ENCODE measurements around the gene SORBS2. TPM values are rescaled to one million over a fixed set of nuclear protein-coding genes. Genes with fewer than 3 reads are reported as not detected.

Gene SORBS2
- polyA plus RNA-seq, 2 of the 4 experiments (the other 2 are of a cell fraction): 0.23 to 0.90 TPM

DNA sequence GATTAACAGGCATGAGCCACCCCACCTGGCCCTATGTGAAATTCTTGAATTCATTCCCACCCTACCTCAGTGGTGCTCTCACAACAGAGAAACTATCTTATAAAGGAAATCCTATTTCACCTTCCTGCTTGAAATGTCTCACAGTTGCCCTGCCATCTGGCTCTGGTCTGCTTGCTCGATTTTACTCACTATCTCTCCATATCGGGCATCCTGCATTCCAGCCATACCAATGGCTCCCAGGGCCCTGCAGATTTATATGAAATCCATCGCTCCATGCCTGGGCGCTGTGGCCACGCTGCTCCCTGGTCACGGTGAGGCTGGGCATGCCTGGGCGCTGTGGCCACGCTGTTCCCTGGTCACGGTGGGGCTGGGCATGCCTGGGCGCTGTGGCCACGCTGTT lies 15.8 kb downstream of the SORBS2 start (continued):
- TF ChIP-seq RCOR1 (IDR thresholded peaks at IDR 0.05; ENCODE audit: low read depth, low read length): no peak

DNA sequence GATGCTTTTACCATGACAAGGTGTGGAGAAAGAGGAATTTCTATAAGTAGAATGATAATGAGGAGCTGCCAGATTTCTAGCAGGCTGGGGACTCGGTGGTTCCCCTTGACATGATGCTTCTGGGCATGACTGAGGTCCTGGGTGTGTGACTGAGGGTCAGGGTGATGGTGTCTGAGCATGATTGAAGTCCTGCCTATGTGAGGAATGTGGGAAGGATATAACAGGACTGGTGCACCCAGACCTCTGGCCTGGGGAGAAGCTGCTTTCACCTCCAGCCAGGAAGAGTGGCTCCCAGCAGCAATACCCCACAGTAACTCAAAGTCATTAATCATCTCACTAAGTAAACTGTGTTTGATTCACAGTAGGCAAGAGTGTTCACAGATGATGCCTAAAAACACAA lies 17.4 kb downstream of the SORBS2 start:
- Histone ChIP-seq H3K4me2 (peak overlapping the region; percentile 25; the same call in 1 of the 3 replicates), H3K9me3 (no peaks in the 10 kb centered on the region), H3K27ac (no peak overlapping the region), H3K4me3 (no peak overlapping the region), H3K4me1 (peaks cover 22% of the 10 kb centered on the region; the same call in 2 of the 3 replicates)
- POLR2A ChIA-PET: no interaction called here
- 0% methylated on average over 1 of the region's 1 CpG for WGBS (ENCODE audit: missing lambda C conversion rate)
- CTCF ChIA-PET: no interaction called here
- no peak for FAIRE-seq
- TF ChIP-seq, protein P1, sequence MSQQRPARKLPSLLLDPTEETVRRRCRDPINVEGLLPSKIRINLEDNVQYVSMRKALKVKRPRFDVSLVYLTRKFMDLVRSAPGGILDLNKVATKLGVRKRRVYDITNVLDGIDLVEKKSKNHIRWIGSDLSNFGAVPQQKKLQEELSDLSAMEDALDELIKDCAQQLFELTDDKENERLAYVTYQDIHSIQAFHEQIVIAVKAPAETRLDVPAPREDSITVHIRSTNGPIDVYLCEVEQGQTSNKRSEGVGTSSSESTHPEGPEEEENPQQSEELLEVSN (IDR thresholded peaks at IDR 0.05; ENCODE audit: borderline replicate concordance, low read depth): no peak
- no peak for TF ChIP-seq ZSCAN20 (CRISPR knock-in tag; IDR thresholded peaks at IDR 0.05)
- TF ChIP-seq, protein P2, sequence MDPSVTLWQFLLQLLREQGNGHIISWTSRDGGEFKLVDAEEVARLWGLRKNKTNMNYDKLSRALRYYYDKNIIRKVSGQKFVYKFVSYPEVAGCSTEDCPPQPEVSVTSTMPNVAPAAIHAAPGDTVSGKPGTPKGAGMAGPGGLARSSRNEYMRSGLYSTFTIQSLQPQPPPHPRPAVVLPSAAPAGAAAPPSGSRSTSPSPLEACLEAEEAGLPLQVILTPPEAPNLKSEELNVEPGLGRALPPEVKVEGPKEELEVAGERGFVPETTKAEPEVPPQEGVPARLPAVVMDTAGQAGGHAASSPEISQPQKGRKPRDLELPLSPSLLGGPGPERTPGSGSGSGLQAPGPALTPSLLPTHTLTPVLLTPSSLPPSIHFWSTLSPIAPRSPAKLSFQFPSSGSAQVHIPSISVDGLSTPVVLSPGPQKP (IDR thresholded peaks at IDR 0.05; ENCODE audit: low read depth, low read length): no peak
- no peak for TF ChIP-seq ZNF302 (CRISPR knock-in tag; IDR thresholded peaks at IDR 0.05)
- TF ChIP-seq, protein P3, sequence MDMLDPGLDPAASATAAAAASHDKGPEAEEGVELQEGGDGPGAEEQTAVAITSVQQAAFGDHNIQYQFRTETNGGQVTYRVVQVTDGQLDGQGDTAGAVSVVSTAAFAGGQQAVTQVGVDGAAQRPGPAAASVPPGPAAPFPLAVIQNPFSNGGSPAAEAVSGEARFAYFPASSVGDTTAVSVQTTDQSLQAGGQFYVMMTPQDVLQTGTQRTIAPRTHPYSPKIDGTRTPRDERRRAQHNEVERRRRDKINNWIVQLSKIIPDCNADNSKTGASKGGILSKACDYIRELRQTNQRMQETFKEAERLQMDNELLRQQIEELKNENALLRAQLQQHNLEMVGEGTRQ (IDR thresholded peaks at IDR 0.05): no peak
- TF ChIP-seq TP53 (CRISPR knock-in tag; IDR thresholded peaks at IDR 0.05): no peak
- TF ChIP-seq EP300 (IDR thresholded peaks at IDR 0.05): no peak
- no peak for TF ChIP-seq RNF2 (IDR thresholded peaks at IDR 0.05; ENCODE audit: borderline replicate concordance, low read depth)
- TF ChIP-seq EHMT2 (IDR thresholded peaks at IDR 0.05; ENCODE audit: low read depth): no peak
- TF ChIP-seq FOSB (CRISPR knock-in tag; IDR thresholded peaks at IDR 0.05): no peak
- no peak for TF ChIP-seq HOXB13 (CRISPR knock-in tag; IDR thresholded peaks at IDR 0.05; ENCODE audit: low read depth)
- TF ChIP-seq, protein P4, sequence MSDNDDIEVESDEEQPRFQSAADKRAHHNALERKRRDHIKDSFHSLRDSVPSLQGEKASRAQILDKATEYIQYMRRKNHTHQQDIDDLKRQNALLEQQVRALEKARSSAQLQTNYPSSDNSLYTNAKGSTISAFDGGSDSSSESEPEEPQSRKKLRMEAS (IDR thresholded peaks at IDR 0.05): no peak
- peak in 1 of 2 experiments; percentile 18 for DNase-seq (ENCODE audit: low read depth in 1 of 2, low spot score in 1 of 2)
- peak in 1 of 2 experiments; percentile 45; a peak in 2 of 6 replicates for ATAC-seq

DNA sequence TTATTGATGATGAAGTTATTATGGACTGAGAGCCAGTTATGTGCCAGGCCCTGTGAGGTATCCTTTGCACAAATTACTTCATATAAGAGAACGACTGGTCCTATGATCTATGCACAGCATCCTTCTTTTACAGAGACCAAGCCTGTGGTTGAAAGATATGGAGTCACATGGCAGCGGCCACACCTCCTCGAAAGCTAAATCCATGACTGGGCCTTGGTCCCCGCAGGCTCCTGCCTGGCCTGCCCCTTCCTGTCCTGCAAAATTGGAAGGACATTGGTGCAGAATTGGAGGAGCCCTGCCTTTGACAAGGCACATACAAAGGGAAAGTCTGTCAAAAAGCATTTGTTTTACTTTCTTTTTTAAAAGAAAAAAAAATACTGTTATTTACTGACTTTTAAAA lies 18.3 kb downstream of the SORBS2 start:
- Histone ChIP-seq H3K9me3 (no peaks in the 10 kb centered on the region), H3K4me1 (peaks cover 22% of the 10 kb centered on the region; the same call in 2 of the 3 replicates), H3K4me3 (no peak overlapping the region), H3K27ac (no peak overlapping the region), H3K4me2 (no peak overlapping the region; the same call in 2 of the 3 replicates)
- ChIA-PET CTCF (interaction anchor here (0.6 kb wide), 1 partner anchor 164 kb away, joined by 3 read pairs; no protein-coding TSS in a partner anchor), POLR2A (no interaction called here)
- ATAC-seq (no peak), FAIRE-seq (no peak), DNase-seq (ENCODE audit: low read depth in 1 of 2, low spot score in 1 of 2) (no peak)
- WGBS (ENCODE audit: missing lambda C conversion rate): 87% methylated on average over 4 of the region's 4 CpGs
- TF ChIP-seq NFE2L2 (conservative IDR thresholded peaks at IDR 0.05; ENCODE audit: low read length) (no peak), TFCP2L1 (CRISPR knock-in tag; IDR thresholded peaks at IDR 0.05) (no peak), BHLHE40 (IDR thresholded peaks at IDR 0.05; ENCODE audit: low read depth, low read length) (no peak), RNF2 (IDR thresholded peaks at IDR 0.05; ENCODE audit: borderline replicate concordance, low read depth) (no peak), SMC3 (IDR thresholded peaks at IDR 0.05) (no peak), POLR2A (IDR thresholded peaks at IDR 0.05; ENCODE audit: low read length) (no peak)
- TF ChIP-seq, protein P5, sequence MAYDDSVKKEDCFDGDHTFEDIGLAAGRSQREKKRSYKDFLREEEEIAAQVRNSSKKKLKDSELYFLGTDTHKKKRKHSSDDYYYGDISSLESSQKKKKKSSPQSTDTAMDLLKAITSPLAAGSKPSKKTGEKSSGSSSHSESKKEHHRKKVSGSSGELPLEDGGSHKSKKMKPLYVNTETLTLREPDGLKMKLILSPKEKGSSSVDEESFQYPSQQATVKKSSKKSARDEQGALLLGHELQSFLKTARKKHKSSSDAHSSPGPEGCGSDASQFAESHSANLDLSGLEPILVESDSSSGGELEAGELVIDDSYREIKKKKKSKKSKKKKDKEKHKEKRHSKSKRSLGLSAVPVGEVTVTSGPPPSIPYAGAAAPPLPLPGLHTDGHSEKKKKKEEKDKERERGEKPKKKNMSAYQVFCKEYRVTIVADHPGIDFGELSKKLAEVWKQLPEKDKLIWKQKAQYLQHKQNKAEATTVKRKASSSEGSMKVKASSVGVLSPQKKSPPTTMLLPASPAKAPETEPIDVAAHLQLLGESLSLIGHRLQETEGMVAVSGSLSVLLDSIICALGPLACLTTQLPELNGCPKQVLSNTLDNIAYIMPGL (CRISPR knock-in tag; IDR thresholded peaks at IDR 0.05; ENCODE audit: borderline replicate concordance): no peak
- TF ChIP-seq, protein P4 (IDR thresholded peaks at IDR 0.05): no peak
- TF ChIP-seq, protein P6, sequence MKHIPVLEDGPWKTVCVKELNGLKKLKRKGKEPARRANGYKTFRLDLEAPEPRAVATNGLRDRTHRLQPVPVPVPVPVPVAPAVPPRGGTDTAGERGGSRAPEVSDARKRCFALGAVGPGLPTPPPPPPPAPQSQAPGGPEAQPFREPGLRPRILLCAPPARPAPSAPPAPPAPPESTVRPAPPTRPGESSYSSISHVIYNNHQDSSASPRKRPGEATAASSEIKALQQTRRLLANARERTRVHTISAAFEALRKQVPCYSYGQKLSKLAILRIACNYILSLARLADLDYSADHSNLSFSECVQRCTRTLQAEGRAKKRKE (CRISPR knock-in tag; IDR thresholded peaks at IDR 0.05; ENCODE audit: low read depth): no peak
- TF ChIP-seq, protein P7, sequence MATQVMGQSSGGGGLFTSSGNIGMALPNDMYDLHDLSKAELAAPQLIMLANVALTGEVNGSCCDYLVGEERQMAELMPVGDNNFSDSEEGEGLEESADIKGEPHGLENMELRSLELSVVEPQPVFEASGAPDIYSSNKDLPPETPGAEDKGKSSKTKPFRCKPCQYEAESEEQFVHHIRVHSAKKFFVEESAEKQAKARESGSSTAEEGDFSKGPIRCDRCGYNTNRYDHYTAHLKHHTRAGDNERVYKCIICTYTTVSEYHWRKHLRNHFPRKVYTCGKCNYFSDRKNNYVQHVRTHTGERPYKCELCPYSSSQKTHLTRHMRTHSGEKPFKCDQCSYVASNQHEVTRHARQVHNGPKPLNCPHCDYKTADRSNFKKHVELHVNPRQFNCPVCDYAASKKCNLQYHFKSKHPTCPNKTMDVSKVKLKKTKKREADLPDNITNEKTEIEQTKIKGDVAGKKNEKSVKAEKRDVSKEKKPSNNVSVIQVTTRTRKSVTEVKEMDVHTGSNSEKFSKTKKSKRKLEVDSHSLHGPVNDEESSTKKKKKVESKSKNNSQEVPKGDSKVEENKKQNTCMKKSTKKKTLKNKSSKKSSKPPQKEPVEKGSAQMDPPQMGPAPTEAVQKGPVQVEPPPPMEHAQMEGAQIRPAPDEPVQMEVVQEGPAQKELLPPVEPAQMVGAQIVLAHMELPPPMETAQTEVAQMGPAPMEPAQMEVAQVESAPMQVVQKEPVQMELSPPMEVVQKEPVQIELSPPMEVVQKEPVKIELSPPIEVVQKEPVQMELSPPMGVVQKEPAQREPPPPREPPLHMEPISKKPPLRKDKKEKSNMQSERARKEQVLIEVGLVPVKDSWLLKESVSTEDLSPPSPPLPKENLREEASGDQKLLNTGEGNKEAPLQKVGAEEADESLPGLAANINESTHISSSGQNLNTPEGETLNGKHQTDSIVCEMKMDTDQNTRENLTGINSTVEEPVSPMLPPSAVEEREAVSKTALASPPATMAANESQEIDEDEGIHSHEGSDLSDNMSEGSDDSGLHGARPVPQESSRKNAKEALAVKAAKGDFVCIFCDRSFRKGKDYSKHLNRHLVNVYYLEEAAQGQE (IDR thresholded peaks at IDR 0.05): no peak
